Nephron progenitor cell (in vitro differentiated cells): ENCODE data around the gene CCDC191.
A peak's percentile ranks its signal among the peaks of the same experiment; 100 is the strongest.

Source experiments
- DNase-seq: peaks from one replicate; pipeline ENCODE4 v3.0.0; 2021
- H3K27ac Mint-ChIP-seq: 2 replicates; pipeline ENCODE4 v1.8.0; 2021; ENCODE audit warnings: mild to moderate bottlenecking, moderate library complexity, mixed read lengths
- H3K27me3 Mint-ChIP-seq: 2 replicates; pipeline ENCODE4 v1.8.0; 2021; ENCODE audit warnings: mild to moderate bottlenecking, low read depth, mixed read lengths; ENCODE audit not compliant: poor library complexity
- H3K36me3 Mint-ChIP-seq: 2 replicates; pipeline ENCODE4 v1.8.0; 2021; ENCODE audit warnings: low read depth, mixed read lengths
- H3K4me1 Mint-ChIP-seq: 2 replicates; pipeline ENCODE4 v1.8.0; 2021; ENCODE audit warnings: mixed read lengths
- H3K4me3 Mint-ChIP-seq: 2 replicates; pipeline ENCODE4 v1.8.0; 2021; ENCODE audit warnings: mild to moderate bottlenecking, moderate library complexity, mixed read lengths
- H3K9me3 Mint-ChIP-seq: 2 replicates; pipeline ENCODE4 v1.8.0; 2021; ENCODE audit warnings: mild to moderate bottlenecking, moderate library complexity, mixed read lengths
- TF ChIP-seq, protein P1 (sequence below): fragments of 200-600 bp; sonication (generic); IDR thresholded peaks from 2 replicates; pipeline ENCODE4 v1.5.0; 2021; ENCODE audit warnings: antibody characterized with exemption

Gene CCDC191

DNA sequence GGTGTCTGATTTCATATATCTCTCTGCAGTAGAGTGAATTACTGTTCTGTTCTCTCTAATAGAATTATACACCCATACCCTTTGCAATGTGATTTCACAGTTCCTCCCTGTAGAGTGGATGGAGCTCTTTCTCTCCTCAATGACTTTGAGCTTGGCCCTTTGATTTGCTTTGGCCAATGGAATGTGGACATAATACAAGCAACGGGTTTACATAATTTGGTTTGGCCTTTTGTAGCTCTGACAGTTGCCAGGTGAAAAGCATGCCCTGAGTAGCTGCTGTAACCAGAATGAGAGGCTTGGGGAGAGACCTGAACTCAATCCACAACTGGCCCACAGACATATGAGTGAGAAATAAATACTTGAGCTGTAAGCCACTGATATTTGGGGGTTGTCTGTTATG is 76.4 kb downstream of the CCDC191 start:
- no peaks in the 10 kb centered on the region for H3K4me1 Mint-ChIP-seq
- TF ChIP-seq, protein P1, sequence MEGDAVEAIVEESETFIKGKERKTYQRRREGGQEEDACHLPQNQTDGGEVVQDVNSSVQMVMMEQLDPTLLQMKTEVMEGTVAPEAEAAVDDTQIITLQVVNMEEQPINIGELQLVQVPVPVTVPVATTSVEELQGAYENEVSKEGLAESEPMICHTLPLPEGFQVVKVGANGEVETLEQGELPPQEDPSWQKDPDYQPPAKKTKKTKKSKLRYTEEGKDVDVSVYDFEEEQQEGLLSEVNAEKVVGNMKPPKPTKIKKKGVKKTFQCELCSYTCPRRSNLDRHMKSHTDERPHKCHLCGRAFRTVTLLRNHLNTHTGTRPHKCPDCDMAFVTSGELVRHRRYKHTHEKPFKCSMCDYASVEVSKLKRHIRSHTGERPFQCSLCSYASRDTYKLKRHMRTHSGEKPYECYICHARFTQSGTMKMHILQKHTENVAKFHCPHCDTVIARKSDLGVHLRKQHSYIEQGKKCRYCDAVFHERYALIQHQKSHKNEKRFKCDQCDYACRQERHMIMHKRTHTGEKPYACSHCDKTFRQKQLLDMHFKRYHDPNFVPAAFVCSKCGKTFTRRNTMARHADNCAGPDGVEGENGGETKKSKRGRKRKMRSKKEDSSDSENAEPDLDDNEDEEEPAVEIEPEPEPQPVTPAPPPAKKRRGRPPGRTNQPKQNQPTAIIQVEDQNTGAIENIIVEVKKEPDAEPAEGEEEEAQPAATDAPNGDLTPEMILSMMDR: no peak
- H3K4me3 Mint-ChIP-seq: no peak overlapping the region
- peak overlapping the region; percentile 38 for H3K27ac Mint-ChIP-seq
- H3K27me3 Mint-ChIP-seq: peaks cover 3% of the 10 kb centered on the region
- H3K9me3 Mint-ChIP-seq: peaks cover under 1% of the 10 kb centered on the region
- H3K36me3 Mint-ChIP-seq: peaks cover 28% of the 10 kb centered on the region
- DNase-seq: no peak

DNA sequence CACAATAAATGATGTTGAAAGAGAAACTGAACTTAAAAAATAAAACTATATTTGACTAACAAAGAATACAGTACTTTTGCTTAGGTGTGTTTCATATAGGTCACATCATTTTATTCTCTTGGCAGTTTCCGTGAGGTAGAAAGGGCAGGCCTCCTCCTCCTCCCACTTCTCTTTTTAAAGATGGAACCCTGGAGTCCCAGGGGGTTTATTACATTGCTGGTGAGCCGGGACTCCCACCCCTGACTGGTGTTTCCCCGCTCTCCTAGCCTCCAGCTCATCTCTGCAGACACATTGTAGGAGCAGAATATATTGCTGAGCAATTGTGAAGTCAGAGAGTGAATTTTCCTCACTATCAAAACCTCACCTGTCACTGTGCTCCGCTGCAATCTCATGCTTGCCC is 78.5 kb downstream of the CCDC191 start:
- H3K4me3 Mint-ChIP-seq: no peak overlapping the region
- no peaks in the 10 kb centered on the region for H3K4me1 Mint-ChIP-seq
- TF ChIP-seq, protein P1: no peak
- H3K36me3 Mint-ChIP-seq: peaks cover 39% of the 10 kb centered on the region
- no peak for DNase-seq
- H3K27ac Mint-ChIP-seq: no peak overlapping the region
- peaks cover 21% of the 10 kb centered on the region for H3K9me3 Mint-ChIP-seq
- H3K27me3 Mint-ChIP-seq: peaks cover 3% of the 10 kb centered on the region

DNA sequence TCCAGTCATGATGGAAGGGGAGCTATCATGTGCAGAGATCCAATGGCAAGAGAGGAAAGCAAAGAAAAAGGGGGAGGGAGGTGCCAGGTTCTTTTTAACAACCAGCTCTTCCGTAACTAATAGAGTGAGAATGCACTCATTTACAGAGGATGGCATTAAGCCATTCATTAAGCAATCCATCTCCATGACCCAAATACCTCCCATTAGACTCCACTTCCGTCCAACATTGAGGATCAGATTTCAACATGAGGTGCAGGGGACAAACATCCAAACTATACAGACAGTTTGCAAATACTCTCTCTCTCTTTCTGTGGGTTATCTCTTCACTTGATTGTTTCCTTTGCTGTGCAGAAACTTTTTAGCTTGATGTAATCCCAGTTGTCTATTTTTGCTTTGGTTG is 87.3 kb downstream of the CCDC191 start:
- Mint-ChIP-seq H3K4me3 (no peak overlapping the region), H3K27me3 (peaks cover 3% of the 10 kb centered on the region), H3K36me3 (peaks cover 19% of the 10 kb centered on the region), H3K9me3 (peaks cover 37% of the 10 kb centered on the region), H3K27ac (peak overlapping the region; percentile 19), H3K4me1 (peaks cover 9% of the 10 kb centered on the region)
- TF ChIP-seq, protein P1: no peak
- no peak for DNase-seq

DNA sequence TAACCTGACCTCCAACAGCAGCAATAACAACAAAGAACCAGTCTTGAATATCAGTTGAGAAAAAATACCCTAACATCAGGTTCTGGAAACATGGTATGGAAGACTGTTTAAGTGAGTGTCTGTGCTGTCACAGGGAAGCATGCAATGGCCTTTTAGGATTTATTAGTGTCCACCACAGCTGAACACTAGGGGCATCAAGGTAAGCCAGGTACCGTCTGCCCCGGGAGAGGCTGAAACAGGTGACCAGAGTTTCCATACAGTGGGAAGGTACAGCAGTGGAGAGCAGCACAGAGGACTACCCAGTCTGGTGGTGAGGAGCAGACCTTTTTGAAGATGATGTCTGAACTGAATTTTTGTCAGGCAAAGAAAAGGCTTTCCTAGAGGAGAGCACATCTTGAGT is 90.2 kb downstream of the CCDC191 start:
- peaks cover 3% of the 10 kb centered on the region for H3K27me3 Mint-ChIP-seq
- H3K4me3 Mint-ChIP-seq: no peak overlapping the region
- H3K36me3 Mint-ChIP-seq: no peaks in the 10 kb centered on the region
- peaks cover 11% of the 10 kb centered on the region for H3K4me1 Mint-ChIP-seq
- DNase-seq: no peak
- TF ChIP-seq, protein P1: no peak
- peaks cover 9% of the 10 kb centered on the region for H3K9me3 Mint-ChIP-seq
- H3K27ac Mint-ChIP-seq: no peak overlapping the region

DNA sequence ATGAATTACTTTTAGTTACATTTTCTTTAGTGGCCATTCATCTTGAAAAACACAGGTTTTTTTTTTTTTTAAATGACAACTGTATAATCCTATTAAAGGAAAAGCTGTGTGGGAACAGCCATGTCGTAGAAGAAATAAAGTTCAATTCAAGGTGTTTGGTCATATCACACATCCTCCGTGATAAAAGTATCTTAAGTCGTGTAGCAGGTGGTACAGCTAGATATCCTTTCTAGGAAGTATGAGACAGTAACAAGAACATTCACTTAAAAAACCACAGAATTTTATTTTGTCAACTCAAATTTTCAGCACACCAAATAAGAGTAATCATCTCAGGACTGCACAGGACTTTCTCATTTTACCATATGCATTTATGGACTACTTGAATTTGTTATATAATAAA is 92.4 kb downstream of the CCDC191 start:
- Mint-ChIP-seq H3K4me3 (no peak overlapping the region), H3K4me1 (peaks cover 14% of the 10 kb centered on the region), H3K36me3 (no peaks in the 10 kb centered on the region), H3K27ac (no peak overlapping the region), H3K9me3 (peaks cover 3% of the 10 kb centered on the region), H3K27me3 (peaks cover 3% of the 10 kb centered on the region)
- DNase-seq: no peak
- TF ChIP-seq, protein P1: no peak

DNA sequence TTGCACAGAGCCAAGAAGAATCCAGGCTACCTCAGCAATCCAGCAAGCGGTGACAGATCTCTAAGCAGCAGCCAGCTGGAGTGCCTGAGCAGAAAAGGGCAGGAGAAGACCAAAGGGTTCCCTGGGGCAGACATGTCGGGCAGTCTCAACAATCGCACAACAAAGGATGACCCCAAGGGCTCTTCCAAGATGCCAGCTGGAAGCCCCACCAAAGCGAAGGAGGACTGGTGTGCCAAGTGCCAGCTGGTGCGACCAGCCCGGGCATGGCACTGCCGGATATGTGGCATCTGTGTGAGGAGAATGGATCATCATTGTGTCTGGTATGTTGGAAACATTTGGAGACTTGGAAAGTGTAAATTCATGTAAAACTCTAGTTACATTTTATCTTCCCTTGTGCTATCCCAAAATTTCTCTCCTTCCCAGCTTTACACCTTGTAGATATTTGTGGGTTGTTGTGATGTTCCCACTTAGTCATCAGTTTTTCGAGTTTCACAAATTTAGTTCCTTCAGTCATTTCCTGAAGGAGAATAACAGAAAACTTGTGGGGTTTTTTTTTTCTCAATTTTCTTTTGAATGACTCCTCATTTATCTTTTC is 102.1 kb downstream of the CCDC191 start:
- H3K27ac Mint-ChIP-seq: no peak overlapping the region
- peaks cover 46% of the 10 kb centered on the region for H3K27me3 Mint-ChIP-seq
- no peak for DNase-seq
- H3K9me3 Mint-ChIP-seq: no peaks in the 10 kb centered on the region
- H3K4me1 Mint-ChIP-seq: peaks cover 4% of the 10 kb centered on the region
- no peaks in the 10 kb centered on the region for H3K36me3 Mint-ChIP-seq
- TF ChIP-seq, protein P1: no peak
- no peak overlapping the region for H3K4me3 Mint-ChIP-seq
